H9 (cell line): ENCODE data around the gene PSKH1. TPM values are rescaled to one million over a fixed set of nuclear protein-coding genes. Genes with fewer than 3 reads are reported as not detected.
A peak's percentile ranks its signal among the peaks of the same experiment; 100 is the strongest.

Source experiments
- DNase-seq: peaks from one replicate; pipeline ENCODE4 v3.0.0-alpha.2; 2017
- H2AFZ ChIP-seq: one replicate; pipeline ENCODE4 v1.6.1; 2013; ENCODE audit warnings: mild to moderate bottlenecking, low read length, control low read depth, moderate library complexity
- H2AK5ac ChIP-seq: 2 replicates; pipeline ENCODE4 v1.6.1; 2013; ENCODE audit warnings: low read length, control low read depth, mixed read lengths; ENCODE audit not compliant: insufficient read length
- H2BK120ac ChIP-seq: one replicate; pipeline ENCODE4 v1.6.1; 2013; ENCODE audit warnings: low read depth, mild to moderate bottlenecking, low read length, control low read depth, inconsistent platforms; ENCODE audit not compliant: poor library complexity, severe bottlenecking
- H2BK12ac ChIP-seq: 2 replicates; pipeline ENCODE4 v1.6.1; 2013; ENCODE audit warnings: low read length, control low read depth, mixed read lengths, low read depth; ENCODE audit not compliant: insufficient read length
- H2BK15ac ChIP-seq: 2 replicates; pipeline ENCODE4 v1.6.1; 2013; ENCODE audit warnings: low read depth, low read length, control low read depth
- H2BK20ac ChIP-seq: one replicate; pipeline ENCODE4 v1.6.1; 2013; ENCODE audit warnings: low read depth, mild to moderate bottlenecking, low read length, control low read depth, inconsistent platforms; ENCODE audit not compliant: poor library complexity, severe bottlenecking
- H2BK5ac ChIP-seq: 2 replicates; pipeline ENCODE4 v1.6.1; 2013; ENCODE audit warnings: low read length, control low read depth, mixed read lengths; ENCODE audit not compliant: insufficient read length
- H3K14ac ChIP-seq: 2 replicates; pipeline ENCODE4 v1.6.1; 2013; ENCODE audit warnings: low read length, control low read depth; ENCODE audit not compliant: insufficient read depth
- H3K18ac ChIP-seq: 2 replicates; pipeline ENCODE4 v1.6.1; 2013; ENCODE audit warnings: low read depth, mild to moderate bottlenecking, mixed read lengths, low read length, control low read depth; ENCODE audit not compliant: insufficient read length
- H3K23ac ChIP-seq: 2 replicates; pipeline ENCODE4 v1.6.1; 2013; ENCODE audit warnings: low read length, control low read depth, mixed read lengths, low read depth; ENCODE audit not compliant: insufficient read length
- H3K23me2 ChIP-seq: 2 replicates; pipeline ENCODE4 v1.6.1; 2013; ENCODE audit warnings: low read depth, mild to moderate bottlenecking, mixed read lengths, low read length, control low read depth; ENCODE audit not compliant: insufficient read length, poor library complexity, severe bottlenecking
- H3K27ac ChIP-seq: 2 replicates; pipeline ENCODE4 v1.5.1; 2013; ENCODE audit warnings: low read length, control low read depth, mixed read lengths, low read depth; ENCODE audit not compliant: insufficient read length
- H3K27me3 ChIP-seq: 2 replicates; pipeline ENCODE4 v1.6.1; 2013; ENCODE audit warnings: low read length, control low read depth, inconsistent platforms; ENCODE audit not compliant: insufficient read depth
- H3K4ac ChIP-seq: 2 replicates; pipeline ENCODE4 v1.6.1; 2013; ENCODE audit warnings: low read depth, mild to moderate bottlenecking, control low read depth, inconsistent platforms, low read length, moderate library complexity
- H3K4me1 ChIP-seq: 2 replicates; pipeline ENCODE4 v1.6.1; 2013; ENCODE audit warnings: low read length, control low read depth, inconsistent platforms; ENCODE audit not compliant: insufficient read depth
- H3K4me2 ChIP-seq: 2 replicates; pipeline ENCODE4 v1.6.1; 2013; ENCODE audit warnings: low read length, control low read depth, mixed read lengths; ENCODE audit not compliant: insufficient read length, insufficient read depth
- H3K56ac ChIP-seq: 2 replicates; pipeline ENCODE4 v1.6.1; 2013; ENCODE audit warnings: low read depth, mild to moderate bottlenecking, mixed read lengths, low read length, control low read depth; ENCODE audit not compliant: insufficient read length
- H3K79me1 ChIP-seq: 2 replicates; pipeline ENCODE4 v1.6.1; 2013; ENCODE audit warnings: low read depth, mild to moderate bottlenecking, moderate library complexity, low read length, control low read depth, inconsistent platforms; ENCODE audit not compliant: insufficient read depth, poor library complexity, severe bottlenecking
- H3K79me2 ChIP-seq: 2 replicates; pipeline ENCODE4 v1.6.1; 2013; ENCODE audit warnings: low read length, control low read depth, inconsistent platforms; ENCODE audit not compliant: insufficient read depth
- H3K9ac ChIP-seq: 2 replicates; pipeline ENCODE4 v1.6.1; 2013; ENCODE audit warnings: low read length, control low read depth, mixed read lengths; ENCODE audit not compliant: insufficient read length; ENCODE audit errors: extremely low read depth
- H3K9me3 ChIP-seq: one replicate; pipeline ENCODE4 v1.6.1; 2013; ENCODE audit warnings: low read depth, low read length, inconsistent platforms; ENCODE audit not compliant: control insufficient read depth
- H3T11ph ChIP-seq: one replicate; pipeline ENCODE4 v1.6.1; 2013; ENCODE audit warnings: mild to moderate bottlenecking, low read length, control low read depth, inconsistent platforms
- H4K20me1 ChIP-seq: one replicate; pipeline ENCODE4 v1.6.1; 2013; ENCODE audit not compliant: control insufficient read depth, insufficient read length, insufficient read depth
- H4K5ac ChIP-seq: 2 replicates; pipeline ENCODE4 v1.6.1; 2013; ENCODE audit warnings: low read depth, mild to moderate bottlenecking, mixed read lengths, low read length, control low read depth; ENCODE audit not compliant: insufficient read length
- H4K8ac ChIP-seq: replicated peaks from 2 replicates; pipeline ENCODE4 v1.6.1; 2013; ENCODE audit warnings: low read length, control low read depth, mixed read lengths, low read depth; ENCODE audit not compliant: insufficient read length
- H4K91ac ChIP-seq: 2 replicates; pipeline ENCODE4 v1.6.1; 2013; ENCODE audit warnings: low read depth, mild to moderate bottlenecking, moderate library complexity, mixed read lengths, low read length, control low read depth; ENCODE audit not compliant: insufficient read length
- H3K27ac Mint-ChIP-seq, 3 experiments: 2 replicates in 2 of 3; 3 replicates in 1 of 3; pipeline ENCODE4 v1.8.0; 2020 to 2021; ENCODE audit warnings: mixed read lengths in 3 of 3, mild to moderate bottlenecking in 1 of 3, moderate library complexity in 1 of 3
- H3K27me3 Mint-ChIP-seq: 2 replicates; pipeline ENCODE4 v1.8.0; 2021; ENCODE audit warnings: low read depth, mild to moderate bottlenecking, moderate library complexity, mixed read lengths
- H3K36me3 Mint-ChIP-seq, 3 experiments: 2 replicates in 2 of 3; 3 replicates in 1 of 3; pipeline ENCODE4 v1.8.0; 2020 to 2021; ENCODE audit warnings: low read depth in 3 of 3, mixed read lengths in 3 of 3; ENCODE audit not compliant: insufficient read depth in 1 of 3
- H3K4me1 Mint-ChIP-seq, 2 experiments: 2 replicates each; pipeline ENCODE4 v1.8.0; 2020; ENCODE audit warnings: mixed read lengths in 2 of 2
- H3K4me3 Mint-ChIP-seq, 2 experiments: 2 replicates in 1 of 2; 3 replicates in 1 of 2; pipeline ENCODE4 v1.8.0; 2020 to 2021; ENCODE audit warnings: mild to moderate bottlenecking in 2 of 2, mixed read lengths in 2 of 2, moderate library complexity in 1 of 2
- H3K9me3 Mint-ChIP-seq, 2 experiments: 2 replicates in 1 of 2; 3 replicates in 1 of 2; pipeline ENCODE4 v1.8.0; 2020; ENCODE audit warnings: mild to moderate bottlenecking in 2 of 2, mixed read lengths in 2 of 2, moderate library complexity in 1 of 2
- CTCF ChIP-seq: fragments of 200-600 bp; sonication (generic); conservative IDR thresholded peaks from 3 replicates; pipeline ENCODE4 v1.8.0; 2021; ENCODE audit warnings: antibody characterized with exemption, mild to moderate bottlenecking
- WGBS: extraction: QIAGEN DNeasy Blood & Tissue Kit; methylation state at CpG from one replicate; pipeline ENCODE4 v1.1.7; 2013; ENCODE audit warnings: missing lambda C conversion rate, low lambda C conversion rate, mixed read lengths; ENCODE audit not compliant: insufficient read length; ENCODE audit errors: extremely low coverage; 5-methylcytosine and 5-hydroxymethylcytosine counted together
- total RNA-seq: library from RNA; stranded (reverse); gene quantifications from 2 replicates; pipeline ENCODE4 v1.2.1, GENCODE V29; 2021

The PSKH1 gene
- total RNA-seq, 1 experiment from 2014 or later: 29.1 TPM

- H3K27ac ChIP-seq: no peak overlapping the region
- H4K91ac ChIP-seq: no peak overlapping the region
- no peak overlapping the region for H4K5ac ChIP-seq
- peaks cover 25 to 50% (median 49%) of the 10 kb centered on the region in 3 experiments for H3K36me3 Mint-ChIP-seq
- H2AFZ ChIP-seq: no peak overlapping the region
- H3T11ph ChIP-seq: no peak overlapping the region
- no peak overlapping the region for H2BK20ac ChIP-seq
- no peak overlapping the region for H3K4me2 ChIP-seq
- H3K4me1 Mint-ChIP-seq: peaks cover 13 to 28% of the 10 kb centered on the region in 2 experiments
- no peaks in the 10 kb centered on the region for H4K20me1 ChIP-seq
- no peaks in the 10 kb centered on the region for H3K4me1 ChIP-seq
- no peak overlapping the region for H2BK120ac ChIP-seq
- DNase-seq: peak; percentile 86
- no peak overlapping the region for H3K18ac ChIP-seq
- H3K56ac ChIP-seq: no peak overlapping the region
- H3K79me1 ChIP-seq: no peaks in the 10 kb centered on the region
- TF ChIP-seq CTCF: peak; percentile 94
- H3K9me3 ChIP-seq: no peaks in the 10 kb centered on the region
- H3K27me3 Mint-ChIP-seq: no peaks in the 10 kb centered on the region; the same call in none of the 2 replicates
- no peaks in the 10 kb centered on the region for H3K9me3 Mint-ChIP-seq
- no peaks in the 10 kb centered on the region for H3K27me3 ChIP-seq
- H2AK5ac ChIP-seq: no peak overlapping the region
- no peak overlapping the region for H2BK15ac ChIP-seq
- peak overlapping the region in 1 of 2 experiments; percentile 38; a peak in 1 of 5 replicates for H3K4me3 Mint-ChIP-seq
- no peak overlapping the region for H3K4ac ChIP-seq
- no peak overlapping the region for H3K23ac ChIP-seq
- no peak overlapping the region for H4K8ac ChIP-seq
- no peak overlapping the region for H3K14ac ChIP-seq
- H3K27ac Mint-ChIP-seq: no peak overlapping the region; a peak in 1 of 7 replicates
- no peak overlapping the region for H2BK5ac ChIP-seq
- no peaks in the 10 kb centered on the region for H3K23me2 ChIP-seq
- H3K9ac ChIP-seq: no peak overlapping the region
- no CpG with 5 or more reads among the region's 11 CpGs for WGBS
- no peaks in the 10 kb centered on the region for H3K79me2 ChIP-seq
- H2BK12ac ChIP-seq: no peak overlapping the region
Measured at GRCh38 chr16:67883872-67884261, 9.2 kb upstream of the PSKH1 start.
